ENCODE measurements around the gene TNFRSF6B.
"Not testable (repeated sequence)": the region's sequence is repeated elsewhere in the genome, so short reads cannot be mapped to it uniquely, and the experiment has no call there.

The TNFRSF6B gene

DNA sequence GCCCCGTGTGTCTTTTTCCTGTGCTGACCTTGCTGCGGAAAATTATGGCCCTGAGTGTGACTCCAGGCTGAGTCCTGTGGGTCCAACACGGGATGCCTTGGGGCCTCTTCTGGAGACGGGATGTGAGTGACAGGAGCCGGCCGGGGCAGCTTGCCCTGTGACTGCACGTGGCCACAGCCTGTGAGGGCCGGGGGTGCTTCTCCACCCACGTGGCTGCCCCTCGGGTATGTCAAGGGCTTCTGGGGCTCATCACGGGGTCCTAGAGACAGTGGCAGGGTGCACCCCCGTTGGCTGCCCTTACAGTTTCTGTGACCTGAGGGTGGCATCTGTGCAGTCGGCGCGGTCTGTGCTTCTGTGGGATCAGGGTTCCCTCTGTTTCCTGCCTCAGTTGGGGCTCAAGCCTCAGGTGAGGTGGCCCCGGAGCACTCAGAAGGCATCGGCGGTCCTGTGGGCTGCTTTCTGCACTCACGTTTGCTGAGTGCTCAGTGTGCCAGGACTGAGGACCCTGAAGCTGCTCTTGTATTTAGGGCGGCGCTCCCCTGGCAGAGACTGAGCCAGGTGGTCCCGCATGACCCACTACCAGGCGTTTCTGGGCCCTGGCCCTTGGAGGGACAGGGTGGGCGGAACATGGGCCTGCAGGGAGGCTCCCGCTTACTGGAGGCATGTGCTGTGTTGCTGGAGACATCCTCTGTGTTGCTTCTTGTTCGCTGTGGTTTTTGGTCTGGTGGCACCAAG is 33.0 kb upstream of the TNFRSF6B start:
- no peak for DNase-seq

DNA sequence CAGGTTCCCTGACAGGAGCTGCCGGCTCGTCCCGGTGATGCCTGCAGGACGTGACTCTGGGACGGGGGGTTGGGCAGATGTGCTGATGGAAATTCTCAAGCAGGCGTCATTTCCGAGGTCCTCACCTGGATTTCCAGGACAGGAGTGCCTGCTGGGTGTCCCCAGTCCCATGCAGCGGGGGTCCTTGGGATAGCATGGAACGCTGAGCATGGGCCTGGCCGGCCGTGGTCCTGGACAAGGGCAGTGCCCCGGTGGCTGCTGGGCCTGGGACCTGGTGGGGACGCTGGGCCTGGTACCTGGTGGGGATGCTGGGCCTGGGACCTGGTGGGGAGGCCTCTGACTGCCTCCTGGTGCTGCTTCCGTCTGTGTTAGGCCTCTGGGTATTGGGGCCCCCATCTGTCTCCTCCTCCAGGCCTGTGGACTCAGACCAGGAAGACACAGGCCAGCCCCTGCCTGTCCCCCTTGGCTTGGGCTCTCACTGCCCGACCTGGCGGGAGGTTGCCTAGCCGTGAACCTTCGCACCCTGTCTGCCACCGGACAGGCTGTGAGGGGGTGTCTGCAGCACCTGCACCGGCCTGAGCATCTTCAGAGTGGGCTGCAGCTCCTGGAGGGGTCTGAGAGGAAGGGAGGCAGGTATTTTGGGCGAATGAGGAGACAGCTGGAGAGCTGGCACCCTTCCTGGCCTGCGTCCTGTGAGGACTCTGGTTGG is 32.2 kb upstream of the TNFRSF6B start:
- DNase-seq, result no peak

DNA sequence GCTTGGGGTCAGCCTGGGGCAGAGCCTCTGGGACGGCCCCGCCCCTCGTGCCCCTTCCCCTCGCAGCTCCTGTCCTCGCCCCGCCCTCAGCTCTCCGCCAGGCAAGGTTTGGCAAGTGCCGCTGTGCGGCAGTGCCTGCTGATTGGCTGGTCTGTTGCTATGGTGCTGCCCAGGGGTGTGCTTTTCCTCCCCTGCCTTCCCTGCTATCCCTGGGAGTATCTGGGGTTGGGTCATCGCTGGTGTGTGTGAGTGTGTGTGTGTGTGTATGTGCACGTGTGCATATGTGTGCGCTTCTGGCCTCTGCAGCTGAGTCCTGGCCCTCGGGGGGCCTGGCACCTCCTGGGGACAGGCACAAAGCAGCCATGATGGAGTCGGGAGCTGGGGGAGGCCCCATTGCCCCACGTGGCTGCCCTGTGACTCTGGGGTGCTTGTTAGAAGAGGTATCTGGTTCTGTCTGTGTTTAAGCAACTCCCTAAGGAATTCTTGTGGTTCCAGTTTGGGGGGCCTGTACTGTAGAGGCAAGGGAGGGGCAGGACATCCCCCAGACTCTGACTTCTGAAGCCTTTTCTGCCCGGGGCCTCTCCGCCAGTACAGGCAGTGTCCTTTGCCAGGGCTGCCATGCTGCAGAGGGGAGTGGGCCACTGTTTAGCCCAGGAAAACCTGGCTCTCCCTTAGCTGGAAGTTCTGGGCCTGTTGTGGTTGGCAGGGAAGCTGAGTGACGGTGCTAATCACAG is 31.4 kb upstream of the TNFRSF6B start:
- no peak for DNase-seq

DNA sequence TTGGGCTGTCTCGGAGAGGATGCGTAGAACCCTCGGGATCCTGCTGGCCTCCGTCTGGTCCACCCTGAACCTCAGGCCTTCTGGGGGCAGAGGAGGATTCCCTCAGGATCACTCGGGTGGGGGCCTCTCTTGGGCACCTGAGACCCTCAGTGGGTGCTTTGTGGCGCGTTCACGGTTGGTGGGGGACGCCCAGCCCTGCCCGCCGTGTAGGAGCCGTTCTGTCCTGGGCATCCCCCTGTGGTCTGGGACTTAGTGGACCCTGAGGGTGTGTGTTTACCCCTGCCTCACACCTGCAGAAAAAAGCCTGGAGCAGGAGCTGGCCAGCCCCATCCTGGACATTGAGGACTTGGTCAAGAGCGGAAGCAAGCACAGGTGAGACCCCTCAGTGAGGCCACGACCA is 30.7 kb upstream of the TNFRSF6B start:
- DNase-seq, result no peak

DNA sequence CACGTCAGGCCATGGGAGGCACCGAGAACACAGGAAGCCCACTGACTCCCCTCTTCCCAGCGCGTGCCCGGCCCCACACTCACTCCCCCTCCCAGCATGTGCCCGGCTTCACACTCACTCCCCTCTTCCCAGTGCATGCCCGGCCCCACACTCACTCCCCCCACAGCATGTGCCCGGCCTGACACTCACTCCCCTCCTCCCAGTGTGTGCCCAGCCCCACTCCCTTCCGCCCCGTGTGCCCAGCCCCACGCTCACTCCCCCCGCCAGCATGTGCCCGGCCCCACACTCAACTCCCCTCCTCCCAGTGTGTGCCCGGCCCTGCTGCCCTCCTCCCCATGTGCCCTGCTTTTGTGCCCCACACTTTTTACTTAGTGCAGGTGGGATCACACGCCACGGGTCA is 28.6 kb upstream of the TNFRSF6B start:
- DNase-seq, result no peak

DNA sequence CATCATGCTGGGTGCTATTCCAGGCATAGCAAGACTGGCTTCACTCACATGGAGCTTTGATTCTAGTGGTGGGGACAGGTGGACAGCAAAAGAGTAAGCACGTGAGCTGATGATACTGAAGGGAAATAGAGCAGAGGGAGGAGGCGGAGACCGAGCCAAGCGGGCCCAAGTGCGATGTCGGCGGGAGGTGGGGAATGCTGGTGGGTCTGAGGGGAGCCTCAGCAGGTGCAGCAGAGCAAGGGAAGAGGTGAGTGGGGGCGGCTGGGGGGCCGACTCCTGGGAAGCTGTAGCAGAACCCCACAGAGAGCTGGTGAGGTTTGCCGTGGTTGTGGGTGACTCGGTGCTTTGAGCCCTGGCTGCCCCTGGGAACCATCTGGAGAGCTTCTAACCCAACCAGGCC is 28.1 kb upstream of the TNFRSF6B start:
- no peak for DNase-seq

DNA sequence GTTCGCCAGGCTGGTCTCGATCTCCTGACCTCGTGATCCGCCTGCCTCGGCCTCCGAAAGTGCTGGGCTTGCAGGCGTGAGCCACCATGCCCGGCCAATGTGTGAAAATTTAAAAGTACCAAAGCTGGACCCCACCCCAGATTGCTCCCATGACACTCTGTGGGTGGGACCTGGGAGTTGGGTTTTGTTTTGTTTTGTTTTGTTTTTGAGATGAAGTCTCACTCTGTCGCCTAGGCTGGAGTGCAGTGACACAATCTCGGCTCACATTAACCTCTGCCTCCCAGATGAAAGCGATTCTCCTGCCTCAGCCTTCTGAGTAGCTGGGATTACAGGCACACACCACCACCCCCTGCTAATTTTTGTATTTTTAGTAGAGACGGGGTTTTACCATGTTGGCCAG is 24.8 kb upstream of the TNFRSF6B start:
- not testable (repeated sequence) for DNase-seq

DNA sequence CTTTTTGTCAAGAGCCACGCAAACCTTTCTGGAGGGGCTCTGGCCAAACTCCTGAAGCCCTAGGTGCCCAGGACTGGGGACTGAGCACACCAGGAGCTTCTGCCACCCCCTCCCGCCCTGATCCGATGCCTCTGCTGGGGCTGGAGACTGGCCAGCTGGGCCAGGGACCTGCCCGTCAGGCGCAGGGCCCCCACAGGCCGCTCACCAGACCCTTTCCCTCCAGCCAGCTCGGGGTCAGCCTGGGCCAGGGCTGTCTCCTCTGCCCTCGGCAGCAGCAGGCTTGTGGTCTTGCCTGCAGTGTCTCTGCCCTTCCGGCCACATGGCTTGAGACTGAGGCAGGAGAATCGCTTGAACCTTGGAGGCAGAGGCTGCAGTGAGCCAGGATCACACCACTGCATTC is 23.8 kb upstream of the TNFRSF6B start:
- DNase-seq, result no peak

DNA sequence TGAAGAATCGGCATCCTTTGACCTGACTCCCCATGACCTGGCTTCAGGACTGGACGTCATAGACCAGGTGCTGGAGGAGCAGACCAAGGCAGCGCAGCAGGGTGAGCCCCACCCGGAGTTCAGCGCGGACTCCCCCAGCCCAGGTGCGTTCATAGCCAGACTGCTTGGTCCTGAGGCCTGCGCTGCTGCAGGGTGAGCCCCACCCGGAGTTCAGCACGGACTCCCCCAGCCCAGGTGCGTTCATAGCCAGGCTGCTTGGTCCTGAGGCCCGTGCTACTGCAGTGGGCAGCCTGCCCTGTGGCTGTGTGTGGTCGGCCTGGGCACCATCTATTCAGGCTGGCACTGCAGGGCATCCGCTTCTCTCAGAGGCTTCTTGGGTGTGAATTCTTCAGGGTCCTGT is 22.5 kb upstream of the TNFRSF6B start:
- DNase-seq, result no peak

DNA sequence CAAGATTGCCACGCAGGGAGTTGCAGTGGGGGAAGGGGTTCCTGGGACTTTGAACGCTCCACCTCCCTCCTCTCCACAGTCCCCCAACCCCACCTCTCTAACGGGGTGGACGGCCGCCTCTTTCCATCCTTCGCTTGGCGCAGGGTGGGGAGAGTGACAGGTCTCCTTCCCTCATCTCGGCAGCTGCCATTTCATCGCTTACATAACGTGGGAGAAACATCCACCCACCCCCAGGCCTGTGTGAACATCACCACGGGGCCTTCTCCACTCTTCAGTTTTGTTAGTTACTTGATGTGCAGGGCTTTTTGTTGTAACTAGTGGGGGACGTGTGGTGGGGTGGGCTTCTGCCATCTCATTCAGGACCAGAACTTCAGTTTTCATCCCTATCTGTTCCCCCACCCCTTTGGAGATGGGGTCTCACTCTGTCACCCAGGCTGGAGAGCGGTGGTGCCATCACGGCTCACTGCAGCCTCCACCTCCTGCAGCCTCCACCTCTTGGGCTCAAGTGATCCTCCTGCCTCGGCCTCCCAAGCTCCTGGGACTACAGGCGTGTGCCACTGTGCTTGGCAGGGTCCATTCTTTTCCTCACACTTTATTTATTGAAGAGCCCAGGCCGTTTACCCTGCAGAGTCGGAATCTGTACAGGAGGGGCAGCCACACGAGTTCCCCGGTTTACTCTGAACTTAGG is 20.6 kb upstream of the TNFRSF6B start:
- DNase-seq, result no peak

DNA sequence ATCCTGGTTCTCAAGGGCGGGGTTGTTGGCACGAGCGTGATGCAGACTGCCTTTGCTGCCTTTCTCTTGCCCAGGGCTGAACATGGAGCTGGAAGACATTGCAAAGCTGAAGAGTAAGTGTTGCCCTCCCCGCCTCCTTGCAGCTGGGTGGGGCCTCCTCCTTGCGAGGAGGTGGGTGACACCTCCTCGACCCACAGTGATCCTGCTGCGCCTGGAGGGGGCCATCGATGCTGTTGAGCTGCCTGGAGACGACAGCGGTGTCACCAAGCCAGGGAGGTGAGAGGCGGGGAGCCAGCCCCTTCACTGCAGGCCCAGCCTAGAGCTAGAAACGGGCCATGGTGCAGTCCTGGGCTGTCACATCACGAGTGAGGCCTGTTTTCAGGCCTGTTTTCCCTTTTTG is 18.4 kb upstream of the TNFRSF6B start:
- DNase-seq, result no peak

DNA sequence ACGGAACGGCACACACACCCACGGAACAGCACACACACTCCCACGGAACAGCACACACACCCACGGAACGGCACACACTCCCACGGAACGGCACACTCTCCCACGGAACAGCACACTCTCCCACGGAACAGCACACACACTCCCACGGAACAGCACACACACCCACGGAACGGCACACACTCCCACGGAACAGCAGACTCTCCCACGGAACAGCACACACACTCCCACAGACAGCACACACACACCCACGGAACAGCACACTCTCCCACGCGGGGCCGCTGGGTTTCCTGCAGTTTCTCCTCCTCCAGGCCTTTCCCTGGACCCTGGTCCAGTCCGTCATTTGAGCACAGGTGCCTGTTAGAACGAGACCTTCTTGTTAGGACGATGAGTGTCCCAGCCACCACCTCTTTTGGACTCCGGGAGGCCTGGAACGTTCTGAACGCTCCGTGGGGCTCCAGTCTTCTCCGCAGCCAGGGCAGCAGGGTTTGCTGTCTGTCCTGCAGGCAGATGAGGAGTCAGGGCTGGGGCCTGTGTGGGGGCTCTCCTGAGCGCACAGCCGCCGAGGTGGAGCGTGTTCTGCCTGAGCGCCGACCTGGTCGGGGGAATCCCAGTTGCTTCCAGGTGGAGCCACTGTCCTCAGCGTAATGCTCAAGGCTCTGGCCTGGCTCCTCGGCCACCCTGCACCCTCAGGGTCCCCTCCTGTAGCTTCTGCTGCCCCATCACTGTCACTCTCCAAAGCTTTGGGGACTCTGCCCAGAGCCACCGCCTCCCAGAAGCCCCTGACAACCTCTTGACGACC is 17.6 kb upstream of the TNFRSF6B start:
- DNase-seq, result no peak

DNA sequence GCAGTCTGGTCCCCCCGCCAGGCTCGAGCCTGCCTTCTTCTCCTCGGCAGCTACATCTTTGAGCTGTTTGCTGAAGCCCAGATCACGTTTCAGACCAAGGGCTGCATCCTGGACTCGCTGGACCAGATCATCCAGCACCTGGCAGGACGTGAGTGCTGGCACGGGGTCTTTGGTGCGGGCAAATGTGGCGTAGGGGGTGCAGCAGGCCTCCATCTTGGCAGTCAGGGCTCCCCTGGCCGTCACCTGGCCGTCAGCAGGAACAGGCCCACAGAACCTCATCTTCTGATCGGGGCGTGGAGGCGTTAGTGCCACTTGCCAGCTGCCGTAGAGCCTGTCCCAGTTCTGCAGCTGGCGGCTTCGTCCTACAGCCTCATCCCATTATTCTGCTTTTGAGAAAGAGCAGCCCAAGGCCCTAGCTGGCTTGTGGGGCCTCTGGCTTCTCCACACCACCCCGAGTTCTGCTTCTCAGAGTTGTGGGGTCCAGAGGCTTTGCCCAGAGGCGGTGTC is 16.6 kb upstream of the TNFRSF6B start:
- DNase-seq, result no peak

DNA sequence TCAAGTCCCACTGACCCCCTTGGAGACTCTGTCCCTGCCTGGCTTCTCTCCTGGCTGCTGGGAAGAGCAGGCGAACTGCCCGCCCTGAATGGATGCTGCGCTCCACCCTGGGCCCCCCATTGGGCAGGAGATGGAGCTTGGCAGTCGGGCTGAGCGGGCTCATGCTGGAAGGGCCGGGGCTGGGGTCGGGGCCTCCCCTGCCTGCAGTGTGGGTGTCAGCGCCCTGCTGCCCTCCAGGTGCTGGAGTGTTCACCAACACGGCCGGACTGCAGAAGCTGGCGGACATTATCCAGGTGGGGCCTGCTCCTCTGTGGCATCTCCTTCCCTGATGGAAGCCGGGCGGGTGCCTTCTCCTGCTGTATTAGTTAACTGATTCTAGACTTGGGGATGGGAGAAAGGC is 16.0 kb upstream of the TNFRSF6B start:
- no peak for DNase-seq

DNA sequence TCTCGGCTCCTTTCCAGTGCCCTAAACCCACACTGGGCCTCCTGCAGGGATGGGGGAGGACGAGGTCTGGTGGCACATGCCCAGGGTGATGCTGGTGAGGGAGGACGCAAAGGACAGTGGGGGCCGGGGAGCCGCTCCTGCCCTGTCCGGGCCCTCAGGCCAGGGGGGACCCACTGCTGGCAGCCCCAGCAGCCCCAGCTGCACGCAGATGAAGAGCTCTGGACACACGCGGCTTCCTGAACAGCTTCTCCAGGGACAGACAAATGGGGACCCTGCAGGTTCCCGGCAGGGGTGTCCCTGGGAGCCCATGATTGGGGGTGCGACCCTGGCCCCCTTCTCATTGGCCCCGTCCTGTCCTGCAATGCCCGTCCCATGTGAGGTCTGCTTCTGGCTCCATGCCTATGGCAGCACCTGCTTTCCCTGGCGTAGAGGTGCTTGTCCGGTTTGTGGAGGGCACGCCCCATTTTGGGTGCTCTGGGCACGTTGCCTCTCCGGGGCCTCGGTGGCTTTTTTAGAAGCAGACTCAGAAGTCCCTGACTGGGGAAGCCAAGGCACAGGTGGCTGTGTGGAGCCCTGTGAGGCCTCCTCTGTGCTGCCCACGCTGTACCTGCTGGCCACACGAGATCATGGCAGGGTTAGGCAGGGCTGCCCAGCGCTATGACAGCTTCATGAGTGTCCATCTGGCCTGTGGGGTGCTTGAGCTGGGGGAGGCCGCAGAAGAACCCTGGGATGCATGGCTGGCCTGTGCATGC is 15.4 kb upstream of the TNFRSF6B start:
- no peak for DNase-seq

DNA sequence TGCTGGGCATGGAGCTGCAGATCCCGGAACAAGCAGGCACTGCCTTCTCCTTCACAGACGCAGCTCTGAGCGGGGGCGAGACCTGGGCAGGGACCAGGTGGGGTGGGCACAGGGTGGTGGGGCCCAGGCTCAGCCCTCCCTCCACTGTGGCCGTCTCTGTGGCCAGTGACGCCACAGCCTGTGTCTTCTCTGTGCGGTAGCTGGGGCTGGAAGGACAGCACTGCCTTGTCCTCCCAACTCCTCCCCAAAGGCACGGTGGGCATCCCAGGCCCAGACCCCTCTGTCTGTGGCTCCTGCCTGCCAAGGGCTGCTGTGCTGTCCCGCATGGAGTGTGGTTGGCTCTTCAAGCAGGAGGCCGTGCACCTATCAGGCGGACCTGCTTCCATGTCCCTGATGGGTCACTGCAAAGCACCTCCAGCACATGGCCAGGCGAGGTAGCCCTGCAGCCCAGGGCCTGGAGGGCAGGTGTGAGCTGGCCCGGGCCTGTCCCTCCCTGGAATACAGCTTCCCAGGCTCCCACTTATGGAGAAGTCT is 14.8 kb upstream of the TNFRSF6B start:
- DNase-seq, result no peak

DNA sequence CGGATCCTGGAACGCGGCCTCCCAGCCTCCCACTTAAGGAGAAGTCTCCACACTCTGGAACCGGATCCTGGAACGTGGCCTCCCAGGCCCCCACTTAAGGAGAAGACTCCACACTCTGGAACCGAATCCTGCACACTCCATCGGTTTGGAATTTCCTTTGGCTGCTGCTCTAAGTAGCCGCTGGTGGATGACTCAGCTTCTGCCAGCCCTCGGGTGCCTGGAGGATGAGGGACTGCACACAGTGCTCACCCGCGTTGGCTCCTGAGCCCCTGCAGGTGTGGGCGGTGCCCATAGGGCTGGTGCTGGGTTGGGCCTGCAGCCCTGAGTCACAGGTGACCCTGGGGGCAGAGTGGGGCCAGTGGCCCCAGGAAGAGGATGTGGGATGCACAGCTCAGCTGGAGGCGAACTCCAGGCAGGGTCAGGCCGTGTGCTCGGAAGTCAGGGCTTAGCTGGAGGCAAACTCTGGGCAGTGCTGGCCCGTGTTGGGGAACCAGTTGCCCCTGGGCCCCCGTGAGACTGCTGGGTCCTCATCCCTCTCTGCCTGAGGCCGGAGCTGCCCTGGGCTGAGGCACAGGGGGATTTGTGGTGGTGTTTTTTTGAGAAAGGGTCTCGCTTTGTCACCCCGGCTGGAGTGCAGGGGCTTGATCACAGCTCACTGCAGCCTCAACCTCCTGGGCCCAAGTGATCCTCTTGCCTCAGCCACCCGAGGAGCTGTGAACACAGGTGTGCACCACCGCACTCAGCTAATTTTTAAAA is 13.9 kb upstream of the TNFRSF6B start:
- DNase-seq, result no peak

DNA sequence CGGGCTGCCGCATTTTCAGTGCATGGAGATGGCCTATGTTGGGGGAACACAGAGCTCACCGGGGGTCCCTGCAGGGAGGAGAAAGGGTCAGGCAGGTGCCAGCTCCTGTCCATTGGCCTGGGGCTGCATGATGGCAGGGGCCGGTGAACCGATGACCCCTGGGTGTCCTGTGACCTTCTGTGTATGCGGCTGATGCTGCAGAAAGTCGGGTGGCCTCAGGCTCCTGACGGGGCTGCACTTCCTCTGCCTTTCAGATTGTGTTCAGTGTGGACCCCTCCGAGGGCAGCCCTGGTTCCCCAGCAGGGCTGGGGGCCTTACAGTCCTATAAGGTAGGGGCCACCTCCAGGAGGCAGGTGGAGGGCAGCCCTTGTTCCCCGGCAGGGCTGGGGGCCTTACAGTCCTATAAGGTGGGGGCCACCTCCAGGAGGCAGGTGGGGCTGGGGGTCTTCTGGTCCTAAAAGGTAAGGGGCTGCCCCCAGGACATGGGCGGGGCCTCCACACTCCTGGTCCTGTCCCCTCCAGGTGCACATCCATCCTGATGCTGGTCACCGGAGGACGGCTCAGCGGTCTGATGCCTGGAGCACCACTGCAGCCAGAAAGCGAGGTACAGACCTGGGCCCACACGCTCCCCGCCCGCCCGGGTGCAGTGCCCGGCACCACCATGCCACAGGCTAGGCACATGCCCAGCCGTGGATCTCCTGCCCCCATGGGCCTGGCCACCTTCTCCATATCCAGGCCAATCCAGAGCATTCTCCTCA is 11.0 kb upstream of the TNFRSF6B start:
- no peak for DNase-seq

DNA sequence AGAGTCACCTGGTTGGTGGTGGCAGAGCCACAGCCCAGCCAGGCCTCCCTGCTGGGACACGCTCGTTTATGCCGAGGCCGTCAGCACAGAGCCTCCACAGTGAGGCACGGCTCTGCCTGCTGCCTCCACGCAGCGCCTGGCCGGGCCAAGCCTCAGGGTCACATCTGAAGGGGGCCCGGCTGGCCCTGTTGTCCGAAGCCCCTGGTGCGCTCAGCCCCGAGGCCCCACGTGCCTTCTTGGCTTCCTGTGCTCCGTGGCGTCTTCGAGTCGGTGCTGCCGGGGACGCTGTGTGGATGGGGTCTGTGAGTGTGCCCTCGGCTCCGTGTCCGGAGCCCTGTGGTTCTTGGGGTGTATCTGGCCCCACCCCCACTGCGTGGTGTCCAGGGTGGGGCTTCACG is 10.4 kb upstream of the TNFRSF6B start:
- DNase-seq, result no peak
